HepG2 (cell line): ENCODE data around the gene VCL. TPM values are rescaled to one million over a fixed set of nuclear protein-coding genes. Genes with fewer than 3 reads are reported as not detected.

Experiments used
- ARNT ChIP-seq: fragments of 450-650 bp; IDR thresholded peaks from 2 replicates; pipeline ENCODE4 v1.6.1; 2017
- GZF1 ChIP-seq: sonication (generic); formaldehyde crosslinking; IDR thresholded peaks from 2 replicates; pipeline ENCODE4 v1.5.1; 2020; ENCODE audit warnings: mild to moderate bottlenecking, missing genetic modification reagents
- HOMEZ ChIP-seq: IDR thresholded peaks from 2 replicates; pipeline ENCODE4 v1.6.1; 2016; ENCODE audit warnings: low read depth
- KDM3A ChIP-seq: IDR thresholded peaks from 2 replicates; pipeline ENCODE4 v1.6.1; 2018; ENCODE audit warnings: low read depth, missing compliant biosample characterization
- SMARCC2 ChIP-seq: fragments of 450-650 bp; IDR thresholded peaks from 2 replicates; pipeline ENCODE4 v1.6.1; 2017; ENCODE audit warnings: antibody characterized with exemption, mild to moderate bottlenecking
- SP4 ChIP-seq: sonication (generic); formaldehyde crosslinking; IDR thresholded peaks from 2 replicates; pipeline ENCODE4 v1.8.1; 2023; ENCODE audit warnings: mild to moderate bottlenecking, missing genetic modification reagents
- THRA ChIP-seq: sonication (generic); formaldehyde crosslinking; IDR thresholded peaks from 2 replicates; pipeline ENCODE4 v1.4.0; 2020; ENCODE audit warnings: missing genetic modification reagents, borderline replicate concordance
- ZC3H13 ChIP-seq: sonication (generic); formaldehyde crosslinking; IDR thresholded peaks from 2 replicates; pipeline ENCODE4 v1.8.1; 2023; ENCODE audit warnings: mild to moderate bottlenecking, missing genetic modification reagents, moderate library complexity
- ZKSCAN1 ChIP-seq: fragments of 150-350 bp; IDR thresholded peaks from 2 replicates; pipeline ENCODE4 v1.6.1; 2014; ENCODE audit warnings: low read length
- ZNF260 ChIP-seq: sonication (generic); formaldehyde crosslinking; IDR thresholded peaks from 2 replicates; pipeline ENCODE4 v1.4.0; 2020; ENCODE audit warnings: missing genetic modification reagents, low read depth, mild to moderate bottlenecking, borderline replicate concordance
- ZNF292 ChIP-seq: sonication (generic); formaldehyde crosslinking; IDR thresholded peaks from 2 replicates; pipeline ENCODE4 v1.8.1; 2022; ENCODE audit warnings: mild to moderate bottlenecking, low read depth, missing genetic modification reagents, borderline replicate concordance
- ZNF607 ChIP-seq: sonication (generic); formaldehyde crosslinking; IDR thresholded peaks from 2 replicates; pipeline ENCODE4 v1.5.1; 2020; ENCODE audit warnings: missing genetic modification reagents, mild to moderate bottlenecking, borderline replicate concordance
- ZNF740 ChIP-seq: sonication (generic); formaldehyde crosslinking; IDR thresholded peaks from 2 replicates; pipeline ENCODE4 v1.4.0; 2020; ENCODE audit warnings: missing genetic modification reagents
- polyA plus RNA-seq, 8 experiments: library from polyadenylated mRNA; depleted of rRNA in 3 of 8; stranded (reverse) in 7 of 8; unstranded in 1 of 8; fragments of >200 nt; fragmentation: Illumina TruSeq in 4 of 8; extraction: Trizol in 4 of 8; gene quantifications; 2 replicates each; pipeline versions ENCODE4 v1.2.1 to v1.2.3, GENCODE V29; 2011 to 2016; ENCODE audit warnings: low read depth in 4 of 8, missing spikeins in 1 of 8, mixed read lengths in 1 of 8; ENCODE audit not compliant: insufficient read depth in 1 of 8
- total RNA-seq, 5 experiments: library from RNA; depleted of rRNA; stranded (reverse); fragments of >200 nt; fragmentation: Illumina TruSeq; extraction: Trizol; gene quantifications; 2 replicates each; pipeline ENCODE4 v1.2.3, GENCODE V29; 2016; ENCODE audit warnings: low read depth in 1 of 5
- TF ChIP-seq, protein P1 (sequence below): sonication (generic); formaldehyde crosslinking; IDR thresholded peaks from 2 replicates; pipeline ENCODE4 v1.4.0; 2020; ENCODE audit warnings: missing genetic modification reagents
- TF ChIP-seq, protein P2 (sequence below): sonication (generic); formaldehyde crosslinking; IDR thresholded peaks from 2 replicates; pipeline ENCODE4 v1.8.1; 2023; ENCODE audit warnings: mild to moderate bottlenecking, missing genetic modification reagents

VCL gene
- total and polyA plus RNA-seq, 2 of the 13 experiments (the other 11 are each of a cell fraction or from before 2014, with no cell fraction given): 17.3 to 26.9 TPM

- TF ChIP-seq ZNF740 (CRISPR knock-in tag) (no peak), ZNF260 (no peak), KDM3A (CRISPR knock-in tag) (peak; percentile 13; the same call in 1 of the 2 replicates), ZNF607 (no peak), SP4 (peak; percentile 86), ZKSCAN1 (no peak), ZC3H13 (0 out of 2 replicates have a peak, but pooled peaks have one; percentile 29), SMARCC2 (no peak), GZF1 (0 out of 2 replicates have a peak, but pooled peaks have one; percentile 31), ARNT (no peak), THRA (0 out of 2 replicates have a peak, but pooled peaks have one; percentile 11), ZNF292 (CRISPR knock-in tag) (peak; percentile 71), HOMEZ (CRISPR knock-in tag) (peak; percentile 71)
- TF ChIP-seq, protein P1, sequence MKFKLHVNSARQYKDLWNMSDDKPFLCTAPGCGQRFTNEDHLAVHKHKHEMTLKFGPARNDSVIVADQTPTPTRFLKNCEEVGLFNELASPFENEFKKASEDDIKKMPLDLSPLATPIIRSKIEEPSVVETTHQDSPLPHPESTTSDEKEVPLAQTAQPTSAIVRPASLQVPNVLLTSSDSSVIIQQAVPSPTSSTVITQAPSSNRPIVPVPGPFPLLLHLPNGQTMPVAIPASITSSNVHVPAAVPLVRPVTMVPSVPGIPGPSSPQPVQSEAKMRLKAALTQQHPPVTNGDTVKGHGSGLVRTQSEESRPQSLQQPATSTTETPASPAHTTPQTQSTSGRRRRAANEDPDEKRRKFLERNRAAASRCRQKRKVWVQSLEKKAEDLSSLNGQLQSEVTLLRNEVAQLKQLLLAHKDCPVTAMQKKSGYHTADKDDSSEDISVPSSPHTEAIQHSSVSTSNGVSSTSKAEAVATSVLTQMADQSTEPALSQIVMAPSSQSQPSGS (CRISPR knock-in tag): no peak
- TF ChIP-seq, protein P2, sequence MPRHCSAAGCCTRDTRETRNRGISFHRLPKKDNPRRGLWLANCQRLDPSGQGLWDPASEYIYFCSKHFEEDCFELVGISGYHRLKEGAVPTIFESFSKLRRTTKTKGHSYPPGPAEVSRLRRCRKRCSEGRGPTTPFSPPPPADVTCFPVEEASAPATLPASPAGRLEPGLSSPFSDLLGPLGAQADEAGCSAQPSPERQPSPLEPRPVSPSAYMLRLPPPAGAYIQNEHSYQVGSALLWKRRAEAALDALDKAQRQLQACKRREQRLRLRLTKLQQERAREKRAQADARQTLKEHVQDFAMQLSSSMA (CRISPR knock-in tag): no peak
Observed at GRCh38 chr10:74150990-74151878, 153.3 kb downstream of the VCL start, which contains the start of gene ADK (continued).
